ENCODE results near the gene ZNF775. TPM values are rescaled to one million over a fixed set of nuclear protein-coding genes. Genes with fewer than 3 reads are reported as not detected.
A peak's percentile ranks its signal among the peaks of the same experiment; 100 is the strongest.

The ZNF775 gene
- polyA plus RNA-seq, 1 donor from 2014 or later = 5.1 TPM

DNA sequence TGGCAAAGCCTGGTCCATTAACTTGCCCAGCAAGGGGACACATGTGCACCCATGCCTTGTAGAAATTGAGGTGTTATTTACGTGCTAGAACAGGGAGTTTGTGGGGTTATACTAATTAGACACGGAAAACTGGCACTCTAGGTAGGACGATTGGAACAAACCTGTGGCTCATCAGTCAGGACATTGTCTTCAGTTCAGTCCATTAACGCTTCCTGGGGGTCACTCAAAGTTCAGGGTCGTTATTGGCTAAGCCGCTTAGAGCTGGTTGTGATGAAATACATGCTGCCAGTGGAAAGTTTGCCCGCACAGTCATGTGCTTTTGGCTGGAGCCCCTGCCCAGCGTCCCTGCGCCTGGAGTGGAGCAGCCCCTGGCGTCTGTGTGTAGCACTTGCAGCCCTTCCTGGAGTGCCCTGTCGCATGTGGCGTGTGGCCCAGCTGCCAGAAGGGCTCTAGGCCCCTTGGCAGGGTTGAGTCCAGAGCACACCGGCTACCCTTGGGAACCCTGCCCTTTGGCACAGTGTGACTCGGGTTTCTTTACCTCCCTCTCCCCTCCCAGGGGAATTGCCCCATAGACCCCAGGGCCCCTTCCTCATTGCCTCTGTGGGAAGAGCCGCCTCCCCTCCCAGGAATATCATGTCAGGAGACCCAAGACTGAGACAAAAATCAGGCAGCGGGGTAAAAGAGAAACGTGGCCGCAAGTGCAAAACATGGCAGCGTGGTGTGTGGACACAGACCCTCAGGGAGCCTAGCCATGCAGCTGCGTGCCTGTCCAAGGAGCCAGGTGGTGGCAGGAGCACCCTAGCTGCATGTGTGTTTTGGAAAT is 9.8 kb downstream of the ZNF775 start:
- H3K27ac Mint-ChIP-seq = peak overlapping the region in 1 of 3 donors; percentile 57
- H3K27me3 Mint-ChIP-seq = no peaks in the 10 kb centered on the region
- peaks cover 6% of the 10 kb centered on the region for H3K36me3 Mint-ChIP-seq
- peaks cover 2 to 4% (median 3%) of the 10 kb centered on the region in 3 donors for H3K4me1 Mint-ChIP-seq
- H3K9me3 Mint-ChIP-seq = no peaks in the 10 kb centered on the region
- no peak overlapping the region for H3K4me3 Mint-ChIP-seq

DNA sequence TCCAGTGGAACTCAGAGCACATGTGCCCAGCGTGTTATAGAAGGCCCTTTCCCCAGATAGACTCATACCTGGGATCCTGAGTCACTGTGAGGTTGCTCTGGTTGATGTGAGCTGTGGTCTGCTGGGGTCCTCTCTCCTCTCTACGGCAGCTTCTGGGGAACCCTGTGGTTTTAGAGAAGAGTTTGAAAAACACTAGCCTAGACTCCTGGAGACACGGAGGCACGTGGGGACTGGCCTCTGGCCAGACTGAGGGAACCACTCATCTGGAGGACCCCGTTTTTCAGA is 10.3 kb downstream of the ZNF775 start:
- Mint-ChIP-seq H3K4me3 (no peak overlapping the region), H3K4me1 (peaks cover 1 to 4% (median 2%) of the 10 kb centered on the region in 3 donors), H3K36me3 (peaks cover 6% of the 10 kb centered on the region), H3K9me3 (no peaks in the 10 kb centered on the region), H3K27me3 (no peaks in the 10 kb centered on the region), H3K27ac (peak overlapping the region in 1 of 3 donors; percentile 57)

DNA sequence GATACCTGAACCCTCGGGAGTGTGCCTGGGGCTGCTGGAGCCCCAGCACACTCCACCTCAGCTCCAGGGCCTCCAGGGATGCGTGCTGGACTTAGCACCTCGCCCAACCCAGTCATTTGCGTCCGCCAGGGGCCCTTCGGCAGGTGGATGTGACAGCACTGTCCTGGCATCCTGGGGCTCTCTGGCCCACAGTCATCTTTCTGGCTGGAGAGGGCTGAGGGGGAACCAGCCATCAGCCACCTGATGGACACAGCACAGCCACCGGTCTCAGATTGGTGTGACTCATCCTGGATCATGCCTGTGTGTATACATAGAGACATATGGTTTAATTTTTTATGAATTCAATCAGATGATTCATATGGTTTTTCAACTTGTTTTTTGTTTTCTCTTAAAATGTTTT is 11.1 kb downstream of the ZNF775 start:
- Mint-ChIP-seq H3K4me1 (peaks cover 0 to 4% (median 0%) of the 10 kb centered on the region in 3 donors), H3K27me3 (no peaks in the 10 kb centered on the region), H3K36me3 (peaks cover 6% of the 10 kb centered on the region), H3K27ac (no peak overlapping the region), H3K9me3 (no peaks in the 10 kb centered on the region), H3K4me3 (no peak overlapping the region)

DNA sequence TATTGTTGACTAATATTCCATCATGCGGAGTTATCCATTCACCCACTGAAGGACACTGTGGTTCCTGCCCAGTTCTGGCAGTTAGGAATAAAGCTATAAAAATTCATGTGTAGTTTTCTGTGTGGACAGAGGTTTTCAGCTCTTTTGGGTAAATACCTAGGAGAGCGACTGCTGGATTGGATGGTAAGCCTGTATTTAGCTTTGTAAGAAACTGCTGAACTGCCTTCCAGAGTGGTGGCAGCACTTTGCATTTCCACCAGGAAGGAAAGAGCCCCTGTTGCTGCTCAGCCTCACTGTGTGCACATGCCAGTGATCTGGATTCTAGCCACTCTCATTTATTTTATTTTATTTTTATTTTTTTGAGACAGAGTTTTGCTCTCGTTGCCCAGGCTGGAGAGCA is 14.2 kb downstream of the ZNF775 start:
- Mint-ChIP-seq H3K27ac (no peak overlapping the region), H3K4me3 (no peak overlapping the region), H3K27me3 (no peaks in the 10 kb centered on the region), H3K4me1 (peaks cover 0 to 4% (median 2%) of the 10 kb centered on the region in 3 donors), H3K36me3 (peaks cover 6% of the 10 kb centered on the region), H3K9me3 (no peaks in the 10 kb centered on the region)

DNA sequence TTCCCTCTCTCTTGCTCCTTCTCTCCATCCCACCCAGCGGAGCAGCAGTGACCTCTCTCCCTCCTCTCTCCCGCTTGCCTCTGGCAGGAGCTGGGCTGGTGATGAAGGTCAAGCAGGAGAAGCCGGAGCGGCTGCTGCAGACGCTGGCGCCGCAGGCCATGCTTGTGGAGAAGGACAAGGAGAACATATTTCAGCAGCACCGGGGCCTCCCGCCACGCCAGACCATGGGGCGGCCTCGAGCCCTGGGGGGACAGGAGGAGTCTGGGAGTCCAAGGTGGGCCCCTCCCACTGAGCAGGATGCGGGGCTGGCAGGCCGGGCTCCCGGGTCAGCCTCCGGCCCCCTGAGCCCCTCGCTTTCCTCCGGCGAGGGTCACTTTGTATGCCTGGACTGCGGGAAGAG is 17.3 kb downstream of the ZNF775 start:
- Mint-ChIP-seq H3K27ac (no peak overlapping the region), H3K4me3 (no peak overlapping the region), H3K4me1 (peaks cover 0 to 4% (median 3%) of the 10 kb centered on the region in 3 donors), H3K9me3 (no peaks in the 10 kb centered on the region), H3K36me3 (peaks cover 4% of the 10 kb centered on the region), H3K27me3 (no peaks in the 10 kb centered on the region)

DNA sequence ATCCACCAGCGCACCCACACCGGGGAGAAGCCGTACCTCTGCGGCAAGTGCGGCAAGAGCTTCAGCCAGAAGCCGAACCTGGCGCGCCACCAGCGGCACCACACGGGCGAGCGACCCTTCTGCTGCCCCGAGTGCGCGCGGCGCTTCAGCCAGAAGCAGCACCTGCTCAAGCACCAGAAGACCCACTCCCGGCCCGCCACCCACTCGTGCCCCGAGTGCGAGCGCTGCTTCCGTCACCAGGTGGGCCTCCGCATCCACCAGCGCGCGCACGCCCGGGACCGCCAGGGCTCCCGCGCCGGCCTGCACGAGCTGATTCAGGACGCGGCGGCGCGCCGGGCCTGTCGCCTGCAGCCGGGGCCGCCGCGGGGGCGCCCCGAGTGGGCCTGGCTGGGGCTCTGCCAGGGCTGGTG is 17.7 kb downstream of the ZNF775 start:
- peaks cover 0 to 4% (median 3%) of the 10 kb centered on the region in 3 donors for H3K4me1 Mint-ChIP-seq
- no peaks in the 10 kb centered on the region for H3K9me3 Mint-ChIP-seq
- H3K27ac Mint-ChIP-seq = no peak overlapping the region
- H3K36me3 Mint-ChIP-seq = peaks cover 4% of the 10 kb centered on the region
- H3K4me3 Mint-ChIP-seq = no peak overlapping the region
- H3K27me3 Mint-ChIP-seq = no peaks in the 10 kb centered on the region

DNA sequence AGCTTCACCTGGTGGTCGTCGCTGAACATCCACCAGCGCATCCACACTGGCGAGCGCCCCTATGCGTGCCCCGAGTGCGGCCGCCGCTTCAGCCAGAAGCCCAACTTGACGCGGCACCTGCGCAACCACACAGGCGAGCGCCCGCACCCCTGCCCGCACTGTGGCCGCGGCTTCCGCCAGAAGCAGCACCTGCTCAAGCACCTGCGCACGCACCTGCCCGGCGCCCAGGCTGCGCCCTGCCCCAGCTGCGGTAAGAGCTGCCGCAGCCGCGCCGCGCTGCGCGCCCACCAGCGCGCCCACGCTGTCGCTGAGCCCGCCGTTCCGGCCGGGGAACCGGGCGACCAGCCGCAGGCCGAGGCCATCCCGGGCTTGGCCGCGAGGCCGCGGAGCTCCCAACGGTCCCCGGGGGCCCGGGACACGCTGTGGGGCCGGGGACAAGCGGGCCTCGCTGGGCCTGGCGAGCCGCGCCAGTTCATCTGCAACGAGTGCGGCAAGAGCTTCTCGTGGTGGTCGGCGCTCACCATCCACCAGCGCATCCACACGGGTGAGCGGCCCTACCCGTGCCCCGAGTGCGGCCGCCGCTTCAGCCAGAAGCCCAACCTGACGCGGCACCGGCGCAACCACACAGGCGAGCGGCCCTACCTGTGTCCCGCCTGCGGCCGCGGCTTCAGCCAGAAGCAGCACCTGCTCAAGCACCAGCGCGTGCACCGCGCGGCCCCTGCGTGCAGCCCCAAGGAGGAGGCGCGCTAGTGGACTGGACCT is 18.4 kb downstream of the ZNF775 start:
- Mint-ChIP-seq H3K27me3 (no peaks in the 10 kb centered on the region), H3K9me3 (no peaks in the 10 kb centered on the region), H3K4me3 (no peak overlapping the region), H3K36me3 (peaks cover 4% of the 10 kb centered on the region), H3K27ac (no peak overlapping the region), H3K4me1 (peaks cover 0 to 3% (median 2%) of the 10 kb centered on the region in 3 donors)

DNA sequence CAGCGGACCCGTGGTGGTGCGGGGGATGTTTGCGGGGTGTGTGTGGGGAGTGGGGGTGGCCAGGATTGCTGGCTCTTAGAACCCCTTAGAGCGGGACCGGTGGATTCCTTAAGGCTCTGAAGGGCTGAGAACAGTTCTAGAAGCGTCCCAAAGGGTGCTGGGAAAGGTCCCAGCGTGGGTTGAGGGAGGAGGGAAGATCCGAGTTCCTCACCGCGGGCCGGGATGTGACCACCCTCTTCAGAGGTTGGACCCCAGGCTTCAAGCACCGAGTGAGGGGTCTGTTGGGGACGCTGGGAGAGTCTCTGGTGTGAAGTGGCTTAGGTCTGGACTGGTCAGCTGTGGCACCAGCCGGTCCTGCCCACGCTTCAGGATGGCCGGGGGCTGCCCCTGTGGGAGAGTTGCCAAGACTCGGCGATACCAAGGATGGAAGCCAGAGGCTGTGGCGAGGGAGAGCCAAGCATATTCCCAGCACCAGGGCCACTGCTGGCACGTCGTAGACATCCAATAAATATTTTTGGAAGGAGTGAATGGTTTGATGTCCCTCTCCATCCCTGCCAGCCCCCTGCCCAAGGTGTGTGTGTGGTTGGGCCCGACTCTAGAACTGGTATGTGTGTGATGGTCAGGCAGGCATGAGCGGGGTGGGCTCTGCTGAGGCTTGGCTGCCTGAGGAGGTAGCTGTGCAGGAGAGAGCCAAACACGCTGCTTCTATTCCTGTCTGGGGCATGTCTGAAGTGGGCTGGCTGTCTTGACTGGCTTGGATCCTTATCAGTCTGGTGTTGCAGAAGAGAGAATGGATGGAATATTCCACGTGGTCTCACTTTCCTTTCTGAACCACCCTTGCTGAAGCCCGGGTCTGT is 19.2 kb downstream of the ZNF775 start:
- no peaks in the 10 kb centered on the region for H3K9me3 Mint-ChIP-seq
- no peak overlapping the region for H3K4me3 Mint-ChIP-seq
- H3K4me1 Mint-ChIP-seq = peaks cover 0 to 4% (median 2%) of the 10 kb centered on the region in 3 donors
- no peaks in the 10 kb centered on the region for H3K27me3 Mint-ChIP-seq
- H3K36me3 Mint-ChIP-seq = peaks cover 4% of the 10 kb centered on the region
- H3K27ac Mint-ChIP-seq = no peak overlapping the region

DNA sequence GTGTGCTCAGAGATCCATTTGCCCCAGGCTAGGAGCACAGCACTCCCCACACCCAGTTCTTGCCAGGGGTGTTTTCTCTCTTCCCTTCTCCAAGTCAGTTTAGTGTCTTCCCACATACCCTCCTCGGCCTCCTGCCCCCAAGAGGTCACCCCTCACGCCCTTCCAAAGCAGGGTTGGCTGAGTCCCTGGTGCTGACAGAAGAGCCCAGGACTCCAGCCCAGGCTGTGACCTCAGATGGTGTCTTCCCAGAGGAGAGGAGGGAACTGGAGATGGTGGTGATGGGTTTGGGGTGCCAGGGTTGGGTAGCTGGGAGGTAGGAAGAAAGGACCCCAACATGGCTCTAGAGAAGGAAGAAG is 19.8 kb downstream of the ZNF775 start:
- Mint-ChIP-seq H3K4me1 (peaks cover 0 to 10% (median 5%) of the 10 kb centered on the region in 3 donors), H3K9me3 (no peaks in the 10 kb centered on the region), H3K27ac (peak overlapping the region in 2 of 3 donors; percentile 18 to 43), H3K36me3 (peaks cover 4% of the 10 kb centered on the region), H3K4me3 (no peak overlapping the region), H3K27me3 (no peaks in the 10 kb centered on the region)

DNA sequence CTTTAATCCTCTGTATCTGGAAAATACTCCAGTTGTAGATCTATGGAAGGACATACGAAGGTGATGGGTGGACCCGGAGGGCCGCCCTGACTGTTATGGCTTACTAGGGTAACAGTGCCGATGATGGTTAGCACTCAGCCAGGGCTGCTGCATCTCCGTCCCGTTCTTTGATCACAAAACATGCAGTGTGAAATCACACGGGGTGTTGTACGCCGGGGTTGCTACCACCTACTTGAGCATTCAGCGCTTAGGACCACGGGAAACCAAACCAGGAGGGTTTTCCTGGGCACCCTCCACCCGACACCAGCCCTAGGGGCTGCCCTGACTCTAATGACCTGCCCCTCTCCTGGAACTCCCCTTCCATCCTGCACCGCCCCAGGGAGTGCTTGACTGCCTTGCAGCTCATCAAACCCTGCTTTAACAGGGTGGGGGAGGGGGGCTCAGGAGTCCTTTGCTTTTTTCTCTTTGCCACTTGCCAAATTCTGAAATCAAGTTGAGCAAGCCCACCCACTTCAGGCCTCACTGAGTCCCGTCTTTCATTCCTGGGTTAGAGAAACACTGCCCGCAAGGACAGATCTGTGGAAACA is 20.4 kb downstream of the ZNF775 start:
- no peaks in the 10 kb centered on the region for H3K27me3 Mint-ChIP-seq
- peaks cover 4% of the 10 kb centered on the region for H3K36me3 Mint-ChIP-seq
- peak overlapping the region in 2 of 3 donors; percentile 18 to 78 for H3K27ac Mint-ChIP-seq
- H3K9me3 Mint-ChIP-seq = no peaks in the 10 kb centered on the region
- H3K4me3 Mint-ChIP-seq = no peak overlapping the region
- H3K4me1 Mint-ChIP-seq = peaks cover 5 to 14% (median 10%) of the 10 kb centered on the region in 3 donors

DNA sequence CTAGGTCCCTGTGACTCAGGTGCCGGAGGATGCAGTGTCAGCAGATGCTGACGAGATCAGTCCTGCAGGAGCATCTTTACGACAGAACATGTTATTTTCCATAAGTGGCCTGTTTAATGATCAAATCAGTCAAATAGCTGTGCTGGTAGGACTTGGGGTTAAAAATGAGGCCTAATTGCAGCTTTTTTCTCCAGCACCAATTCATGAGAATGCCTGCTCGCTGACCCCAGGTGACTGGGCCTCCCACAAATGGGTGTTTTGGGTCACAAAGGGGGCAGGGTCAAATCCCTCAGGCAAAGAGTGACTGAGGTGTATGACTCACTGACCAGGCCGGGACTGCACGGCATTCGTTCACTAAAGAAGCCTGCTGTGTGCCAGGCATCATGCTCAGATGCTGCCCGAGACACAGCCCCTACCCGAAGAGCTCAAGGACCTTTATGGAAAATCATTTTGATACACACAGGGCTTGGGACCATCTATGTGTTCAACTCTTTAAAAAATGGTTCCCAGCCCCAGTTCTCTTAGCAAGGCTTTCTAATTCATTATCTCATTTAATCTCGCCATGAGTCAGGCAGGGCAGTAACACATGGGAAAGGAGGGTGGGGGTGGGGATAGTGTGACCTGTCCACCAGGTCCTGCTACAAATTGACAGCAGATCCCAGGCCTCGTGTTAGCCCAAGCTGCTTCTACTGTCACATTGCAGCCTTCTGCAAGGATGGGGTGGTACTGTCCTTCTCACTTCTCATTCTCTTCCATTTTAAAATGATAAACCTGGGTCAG is 21.1 kb downstream of the ZNF775 start:
- Mint-ChIP-seq H3K9me3 (no peaks in the 10 kb centered on the region), H3K4me1 (peaks cover 7 to 16% (median 11%) of the 10 kb centered on the region in 3 donors), H3K36me3 (peaks cover 4% of the 10 kb centered on the region), H3K4me3 (peak overlapping the region in 1 of 4 donors; percentile 35), H3K27me3 (no peaks in the 10 kb centered on the region), H3K27ac (peak overlapping the region in 2 of 3 donors; percentile 58 to 78)

DNA sequence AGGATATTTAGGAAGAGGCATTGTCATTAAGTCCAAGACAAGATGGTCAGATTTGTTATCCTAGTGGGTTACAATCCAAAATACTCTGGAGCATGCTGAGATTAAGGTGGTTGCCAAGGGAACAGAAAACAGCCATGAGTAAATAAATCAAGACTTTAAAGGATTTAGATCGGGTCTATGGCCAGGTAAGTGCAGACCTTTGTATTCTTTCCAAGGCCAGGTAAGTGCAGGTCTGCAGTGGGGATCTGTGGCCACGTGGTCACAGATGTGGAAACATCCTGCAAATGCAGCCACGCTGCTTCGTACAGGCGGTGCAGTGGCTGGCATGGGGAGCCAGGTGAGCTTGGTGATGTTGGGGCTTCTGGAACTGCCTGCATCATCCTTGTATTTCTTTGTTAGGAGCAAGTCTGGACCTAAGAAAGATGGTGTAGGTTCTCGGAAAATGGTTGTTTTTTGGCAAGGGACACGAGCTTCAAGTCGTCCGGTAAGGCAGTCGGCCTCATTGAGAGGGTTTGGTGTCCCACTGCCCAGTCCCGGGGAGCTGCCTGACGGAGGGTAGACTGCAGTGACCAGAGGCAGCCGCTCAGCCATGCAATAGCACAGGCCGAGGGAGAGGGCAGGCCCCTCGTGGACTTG is 21.8 kb downstream of the ZNF775 start:
- Mint-ChIP-seq H3K4me3 (peak overlapping the region in 3 of 4 donors; percentile 3 to 65 (median 26)), H3K27ac (peak overlapping the region in 1 of 3 donors; percentile 58)

DNA sequence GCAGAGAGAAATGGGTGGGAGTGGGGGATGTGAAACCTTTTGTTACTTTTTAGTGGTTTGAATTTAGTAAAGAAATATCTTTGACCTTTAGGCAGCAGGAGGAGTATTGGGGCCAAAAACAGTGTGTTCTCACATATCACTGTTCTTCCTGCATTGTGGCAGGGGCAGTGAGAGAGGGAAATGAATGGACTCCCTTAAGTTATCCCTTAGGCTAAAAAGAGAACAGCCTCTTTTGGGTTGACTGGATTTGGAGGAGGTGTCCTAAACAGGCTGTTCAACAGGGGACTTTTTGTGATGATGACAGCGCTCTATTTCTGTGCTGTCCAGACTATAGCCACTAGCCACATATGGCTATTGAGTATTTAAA is 22.3 kb downstream of the ZNF775 start:
- peaks cover 5% of the 10 kb centered on the region for H3K36me3 Mint-ChIP-seq
- H3K4me3 Mint-ChIP-seq = peak overlapping the region in 1 of 4 donors; percentile 65
- no peaks in the 10 kb centered on the region for H3K9me3 Mint-ChIP-seq
- peaks cover 7 to 19% (median 14%) of the 10 kb centered on the region in 3 donors for H3K4me1 Mint-ChIP-seq
- H3K27ac Mint-ChIP-seq = peak overlapping the region in 2 of 3 donors; percentile 16 to 58
- H3K27me3 Mint-ChIP-seq = no peaks in the 10 kb centered on the region

More for the DNA sequence above, 21.8 kb downstream of the ZNF775 start:
- Mint-ChIP-seq H3K36me3 (peaks cover 5% of the 10 kb centered on the region), H3K9me3 (no peaks in the 10 kb centered on the region), H3K27me3 (no peaks in the 10 kb centered on the region), H3K4me1 (peaks cover 7 to 14% (median 11%) of the 10 kb centered on the region in 3 donors)

All from IgD-negative memory B cell (primary cell).